NCI-H146 treated with DMSO at 0.1 percent for 48 hours (cell line): ENCODE results near the gene ACTRT1.

Experiments used
- DNase-seq: peaks from one replicate; lab custom pipeline; 2025; ENCODE audit not compliant: unreplicated experiment; lab: John Stamatoyannopoulos, UW

The ACTRT1 gene

DNA sequence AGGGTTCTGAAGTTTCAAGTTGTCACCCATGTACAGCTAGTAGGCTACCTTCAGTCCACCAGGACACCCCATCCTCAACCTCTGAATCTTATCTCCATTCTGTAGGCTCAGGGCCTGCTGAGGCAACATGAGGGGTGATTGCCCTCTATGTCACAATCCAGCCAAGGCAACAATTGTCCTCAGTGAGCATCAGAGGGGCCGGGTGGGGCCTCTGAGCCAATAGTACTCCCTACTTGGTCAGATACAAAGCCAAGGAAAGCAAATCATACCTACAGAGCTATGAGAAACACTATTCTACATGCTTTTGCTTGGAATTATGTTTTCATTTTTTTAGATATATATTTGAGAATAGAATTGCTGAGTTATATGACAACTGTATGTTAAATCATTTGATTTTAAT is at the start of gene ACTRT1:
ACTRT1 (minus strand) TSS at position 101 of the 400 bp plus-strand sequence. CDS start 197 bp downstream, outside the sequence.
- DNase-seq, result no peak

- no peak for DNase-seq
Observed at GRCh38 chrX:128078545-128078944, 26.3 kb upstream of the ACTRT1 start.

DNA sequence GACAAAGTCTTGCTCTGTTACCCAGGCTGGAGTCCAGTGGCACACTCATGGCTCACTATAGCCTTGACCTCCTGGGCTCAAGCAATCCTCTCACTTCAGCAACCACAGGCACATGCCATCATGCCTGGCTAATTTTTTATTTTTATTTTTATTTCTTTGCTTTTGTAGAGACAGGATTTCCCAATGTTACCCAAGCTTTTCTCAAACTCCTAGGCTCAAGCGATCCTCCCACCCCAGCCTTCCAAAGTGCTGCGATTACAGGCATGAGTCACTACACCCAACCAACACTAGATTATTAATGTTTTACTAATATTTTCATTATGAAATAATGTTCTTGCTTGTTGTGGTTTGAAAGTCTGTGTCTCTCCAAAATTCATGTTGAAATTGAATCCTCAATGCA is 5.2 kb upstream of the ACTRT1 start:
- DNase-seq, result no peak

DNA sequence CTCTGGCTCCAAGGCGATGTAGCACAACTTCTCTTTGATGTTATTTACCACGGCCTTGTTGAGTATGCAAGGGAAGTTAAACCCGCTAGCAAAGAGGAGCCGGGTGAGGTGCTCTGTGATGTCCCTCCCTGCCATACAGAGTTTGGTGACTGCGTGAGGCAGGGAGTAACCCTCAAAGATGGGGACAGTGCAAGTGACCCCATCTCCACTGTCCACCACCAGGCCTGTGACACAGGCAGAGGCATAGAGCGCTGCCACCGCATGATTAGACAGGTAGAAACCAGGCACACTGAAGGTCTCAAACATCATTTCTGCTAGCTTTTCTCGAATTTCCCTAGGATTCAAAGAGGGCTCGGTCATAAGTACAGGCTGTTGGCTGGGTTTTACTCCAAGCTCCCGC is 677 bp downstream of the ACTRT1 start:
- DNase-seq, result no peak

- no peak for DNase-seq
Observed at GRCh38 chrX:128035318-128035717, 16.9 kb downstream of the ACTRT1 start.

DNA sequence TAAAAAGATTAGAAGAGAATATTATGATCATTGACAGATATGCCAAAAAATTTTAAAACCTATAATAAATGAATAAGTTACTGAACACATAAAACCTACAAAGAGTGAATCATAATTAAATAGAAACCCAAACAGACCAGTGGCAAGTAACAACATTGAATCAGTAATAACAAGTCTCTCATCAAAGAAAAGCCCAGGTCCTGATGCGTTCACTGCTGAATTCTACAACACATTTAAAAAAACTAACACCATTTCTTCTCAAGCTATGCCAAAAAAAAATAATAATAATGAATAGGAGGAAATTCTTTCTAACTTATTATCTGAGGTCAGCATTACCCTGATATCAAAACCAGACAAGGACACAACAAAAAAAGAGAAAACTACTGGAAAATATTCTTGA is 30.6 kb downstream of the ACTRT1 start:
- DNase-seq, result no peak

DNA sequence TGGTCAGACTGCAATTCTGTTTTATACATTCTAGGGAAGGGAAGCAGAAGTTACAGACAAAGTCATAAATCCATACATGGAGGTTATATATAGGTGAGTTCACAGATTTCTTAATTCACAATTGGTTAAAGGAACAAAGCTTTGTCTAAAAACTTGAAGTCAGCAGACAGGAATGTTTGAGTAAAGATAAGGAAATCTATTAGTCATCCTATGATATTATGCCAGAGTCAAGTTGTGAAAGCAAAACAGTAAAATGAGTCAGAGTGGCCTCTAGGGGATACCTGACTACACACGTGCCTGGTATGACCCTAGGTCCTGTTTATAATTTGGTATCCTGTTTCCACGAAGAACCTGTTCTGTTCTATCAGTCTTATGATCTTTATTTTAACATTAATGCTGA is 31.5 kb downstream of the ACTRT1 start:
- no peak for DNase-seq

DNA sequence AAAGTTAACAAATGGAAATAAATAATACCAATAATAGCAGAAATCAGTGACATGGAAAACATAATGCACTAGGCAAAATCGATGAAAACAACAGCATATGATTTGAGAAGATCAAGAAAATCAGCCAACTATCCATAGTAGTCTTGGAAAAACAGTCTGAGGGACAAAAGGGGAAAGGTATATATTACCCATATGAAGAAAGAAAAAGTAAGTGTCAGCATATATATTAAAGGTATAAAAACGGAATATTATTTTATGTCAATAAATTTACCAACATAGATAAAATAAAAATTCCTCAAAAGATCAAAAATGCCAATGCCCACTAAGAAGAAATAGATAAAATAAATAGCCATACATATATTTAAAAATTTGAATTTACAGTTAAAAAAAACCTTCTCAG is 33.0 kb downstream of the ACTRT1 start:
- DNase-seq, result no peak

DNA sequence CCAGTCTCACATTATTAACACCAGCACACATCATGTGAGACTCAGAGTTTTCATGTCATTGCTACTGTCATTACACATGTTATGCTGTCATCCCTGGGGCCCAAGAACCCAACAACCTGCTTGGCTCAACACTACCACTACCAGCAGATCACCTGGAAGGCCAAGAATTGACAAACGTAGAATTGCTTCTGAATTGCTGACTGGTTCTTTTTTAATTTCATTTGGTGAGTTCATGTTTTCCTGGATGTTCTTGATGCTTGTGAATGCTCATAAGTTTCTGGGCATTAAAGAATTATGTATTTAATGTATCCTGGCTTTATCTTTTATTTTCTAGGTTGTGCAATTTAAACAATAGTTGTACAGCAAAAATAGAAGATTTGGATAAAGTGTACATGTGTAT is 40.2 kb downstream of the ACTRT1 start:
- DNase-seq, result no peak

GRCh38 chrX:128007882-128008281 is 44.3 kb downstream of the ACTRT1 start:
- no peak for DNase-seq
